Panc1 (cell line): ENCODE data around the gene DNM3. TPM values are rescaled to one million over a fixed set of nuclear protein-coding genes. Genes with fewer than 3 reads are reported as not detected.

Experiments used
- ATAC-seq: fragments of 200-7000 bp; cut with Tn5 transposase; 2 replicates; pipeline ENCODE4 v1.9.1; 2020; ENCODE audit warnings: mild to moderate bottlenecking, moderate library complexity
- BruUV-seq: library from RNA; stranded (reverse); fragments of 400-500 nt; replicated peaks from 2 replicates; lab custom pipeline; 2021; lab: Mats Ljungman, UMichigan
- CTCF ChIA-PET: fragments of 300-600 bp; sonication (Branson Sonifier 250); formaldehyde crosslinking; loops from one replicate; lab custom pipeline; 2022; ENCODE audit warnings: antibody characterized with exemption; lab: Charles Lee
- POLR2A ChIA-PET: fragments of 300-600 bp; sonication (Branson Sonifier 250); formaldehyde crosslinking; loops from one replicate; lab custom pipeline; 2022; ENCODE audit warnings: antibody characterized with exemption; lab: Charles Lee
- DNase-seq: peaks from one replicate; pipeline ENCODE4 v3.0.0-alpha.2; 2010; ENCODE audit warnings: low read depth, low spot score
- H3K27ac ChIP-seq: 2 replicates; pipeline ENCODE4 v1.5.1; 2011; ENCODE audit warnings: mild to moderate bottlenecking, low read length, inconsistent platforms
- H3K27me3 ChIP-seq: fragments of 200-500 bp; sonication (Bioruptor generic); 2 replicates; pipeline ENCODE4 v1.6.0; 2014; ENCODE audit warnings: low read length, inconsistent platforms; ENCODE audit not compliant: control insufficient read depth, insufficient read depth
- H3K36me3 ChIP-seq: fragments of 200-500 bp; sonication (Bioruptor generic); 2 replicates; pipeline ENCODE4 v1.5.1; 2014; ENCODE audit warnings: inconsistent platforms, mild to moderate bottlenecking, low read length, moderate library complexity; ENCODE audit not compliant: control insufficient read depth, insufficient read depth
- H3K4me1 ChIP-seq: 2 replicates; pipeline ENCODE4 v1.5.1; 2011; ENCODE audit warnings: inconsistent platforms, mild to moderate bottlenecking, low read length, moderate library complexity; ENCODE audit not compliant: control insufficient read depth, insufficient read depth
- H3K4me3 ChIP-seq, 2 experiments: 2 replicates each; pipeline ENCODE4 v1.5.1; 2011 to 2012; ENCODE audit warnings: low read depth in 2 of 2, low read length in 2 of 2, mild to moderate bottlenecking in 2 of 2, inconsistent platforms in 1 of 2, moderate library complexity in 1 of 2
- H3K9me3 ChIP-seq: fragments of 200-500 bp; sonication (Bioruptor generic); 2 replicates; pipeline ENCODE4 v1.5.1; 2014; ENCODE audit warnings: low read depth, mild to moderate bottlenecking, inconsistent platforms, low read length, moderate library complexity; ENCODE audit not compliant: control insufficient read depth, insufficient read depth
- POLR2AphosphoS5 ChIP-seq: IDR thresholded peaks from 2 replicates; pipeline ENCODE4 v1.6.1; 2012; ENCODE audit warnings: mild to moderate bottlenecking, low read depth, low read length, moderate library complexity
- SIN3A ChIP-seq: IDR thresholded peaks from 2 replicates; pipeline ENCODE4 v1.6.1; 2012; ENCODE audit warnings: low read depth, mild to moderate bottlenecking, low read length, moderate library complexity, borderline replicate concordance; ENCODE audit not compliant: insufficient read depth
- TCF7L2 ChIP-seq: IDR thresholded peaks from 2 replicates; pipeline ENCODE4 v1.6.1; 2011; ENCODE audit warnings: mild to moderate bottlenecking, low read depth, low read length, inconsistent platforms
- in situ Hi-C: cut with HindIII; loops from 2 replicates; pipeline ENCODE4 v1.10.0; 2016; ENCODE audit warnings: low sequenced_read_pairs, low pct_unique_long_range_greater_than_20kb
- intact Hi-C: fragments of 100-400 bp; cut with micrococcal nuclease; formaldehyde crosslinking; loops from one replicate; pipeline ENCODE4 v1.10.0; 2022; ENCODE audit not compliant: unreplicated experiment
- total RNA-seq: library from RNA; stranded (reverse); gene quantifications from one replicate; pipeline ENCODE4 v1.2.1, GENCODE V29; 2021; ENCODE audit not compliant: unreplicated experiment
- TF ChIP-seq, protein P1 (sequence below): fragments of 450-650 bp; IDR thresholded peaks from 2 replicates; pipeline ENCODE4 v1.5.1; 2017; ENCODE audit warnings: mild to moderate bottlenecking
- TF ChIP-seq, protein P2 (sequence below), 2 experiments: IDR thresholded peaks; 2 replicates each; pipeline ENCODE4 v1.6.1; 2011 to 2012; ENCODE audit warnings: low read depth in 2 of 2, control low read depth in 1 of 2, low read length in 1 of 2, mild to moderate bottlenecking in 1 of 2, moderate library complexity in 1 of 2; ENCODE audit not compliant: insufficient read depth in 1 of 2

DNM3 gene
- total RNA-seq, 1 experiment from 2014 or later, result 0.46 TPM

DNA sequence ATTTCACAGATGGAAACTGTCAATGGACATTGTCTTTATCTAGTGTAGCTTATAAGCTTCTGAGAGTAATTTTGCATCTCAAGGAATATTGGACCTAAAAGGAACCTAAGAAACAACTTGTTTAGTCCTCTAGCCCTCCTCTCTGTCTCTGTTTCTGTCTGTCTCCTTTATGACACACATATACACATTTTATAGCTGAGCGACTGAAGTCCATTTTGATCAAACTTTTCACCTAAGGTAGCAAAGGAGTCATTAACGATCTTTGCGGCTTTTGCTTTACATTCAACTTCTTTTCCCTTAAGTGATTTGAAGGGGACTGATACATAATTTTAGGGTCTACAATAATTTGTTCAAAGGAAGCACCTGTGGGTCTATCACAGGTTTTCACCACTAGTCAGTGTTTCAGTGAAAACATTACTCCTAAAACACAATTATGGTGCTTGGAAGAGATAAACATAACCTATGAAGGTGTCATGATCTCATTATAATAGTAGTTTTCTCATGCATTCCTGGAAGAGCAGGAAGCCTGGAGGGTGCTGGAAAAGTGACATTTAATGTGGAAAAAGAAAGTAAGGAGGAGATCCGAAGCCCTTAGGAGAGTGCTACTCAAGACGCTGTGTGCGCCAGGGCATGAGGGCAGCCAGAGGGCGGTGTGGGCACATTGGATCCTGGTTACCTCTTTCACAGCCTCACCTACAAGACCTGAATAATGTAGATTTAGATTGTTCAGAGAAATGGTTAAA is 248.6 kb downstream of the DNM3 start:
- intact Hi-C loops, result no loop called here
- peak; percentile 90 for ATAC-seq
- BruUV-seq, result no TSS peak
- H3K27ac ChIP-seq, result peak overlapping the region; percentile 49; the same call in 1 of the 2 replicates
- no peaks in the 10 kb centered on the region for H3K4me1 ChIP-seq
- TF ChIP-seq SIN3A (no peak), TCF7L2 (no peak)
- TF ChIP-seq, protein P1, sequence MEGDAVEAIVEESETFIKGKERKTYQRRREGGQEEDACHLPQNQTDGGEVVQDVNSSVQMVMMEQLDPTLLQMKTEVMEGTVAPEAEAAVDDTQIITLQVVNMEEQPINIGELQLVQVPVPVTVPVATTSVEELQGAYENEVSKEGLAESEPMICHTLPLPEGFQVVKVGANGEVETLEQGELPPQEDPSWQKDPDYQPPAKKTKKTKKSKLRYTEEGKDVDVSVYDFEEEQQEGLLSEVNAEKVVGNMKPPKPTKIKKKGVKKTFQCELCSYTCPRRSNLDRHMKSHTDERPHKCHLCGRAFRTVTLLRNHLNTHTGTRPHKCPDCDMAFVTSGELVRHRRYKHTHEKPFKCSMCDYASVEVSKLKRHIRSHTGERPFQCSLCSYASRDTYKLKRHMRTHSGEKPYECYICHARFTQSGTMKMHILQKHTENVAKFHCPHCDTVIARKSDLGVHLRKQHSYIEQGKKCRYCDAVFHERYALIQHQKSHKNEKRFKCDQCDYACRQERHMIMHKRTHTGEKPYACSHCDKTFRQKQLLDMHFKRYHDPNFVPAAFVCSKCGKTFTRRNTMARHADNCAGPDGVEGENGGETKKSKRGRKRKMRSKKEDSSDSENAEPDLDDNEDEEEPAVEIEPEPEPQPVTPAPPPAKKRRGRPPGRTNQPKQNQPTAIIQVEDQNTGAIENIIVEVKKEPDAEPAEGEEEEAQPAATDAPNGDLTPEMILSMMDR, result peak; percentile 77
- H3K27me3 ChIP-seq, result no peaks in the 10 kb centered on the region
- POLR2A ChIA-PET, result no interaction called here
- in situ Hi-C loops, result no loop called here
- CTCF ChIA-PET, result no interaction called here
- peak; percentile 28 for DNase-seq
- H3K4me3 ChIP-seq, result no peak overlapping the region
- no peaks in the 10 kb centered on the region for H3K9me3 ChIP-seq
- no peaks in the 10 kb centered on the region for H3K36me3 ChIP-seq

DNA sequence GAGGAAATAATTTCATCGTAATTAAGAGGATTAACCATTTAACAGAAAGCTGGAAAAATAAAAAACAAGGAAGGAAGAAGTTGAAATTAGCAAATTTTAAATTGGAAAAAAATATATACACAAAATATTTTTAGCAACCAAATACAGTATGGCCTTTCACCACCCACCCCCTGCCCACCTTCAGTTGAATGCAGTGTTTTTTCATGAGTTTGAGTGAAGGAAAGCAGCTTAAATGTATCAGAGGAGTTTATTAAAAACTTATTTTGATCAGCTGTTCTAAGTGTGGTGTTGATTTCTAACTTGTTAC is 249.2 kb downstream of the DNM3 start:
- H3K36me3 ChIP-seq, result no peaks in the 10 kb centered on the region
- no peaks in the 10 kb centered on the region for H3K4me1 ChIP-seq
- intact Hi-C loops, result no loop called here
- no peak for DNase-seq
- H3K27ac ChIP-seq, result peak overlapping the region; percentile 67; the same call in 1 of the 2 replicates
- no peaks in the 10 kb centered on the region for H3K9me3 ChIP-seq
- ChIA-PET CTCF (no interaction called here), POLR2A (no interaction called here)
- ATAC-seq, result no peak
- no TSS peak for BruUV-seq
- no peak overlapping the region for H3K4me3 ChIP-seq
- H3K27me3 ChIP-seq, result no peaks in the 10 kb centered on the region
- no peak for TF ChIP-seq POLR2AphosphoS5
- no peak for TF ChIP-seq TCF7L2
- TF ChIP-seq, protein P1, result peak; percentile 44; the same call in 1 of the 2 replicates
- in situ Hi-C loops, result no loop called here

DNA sequence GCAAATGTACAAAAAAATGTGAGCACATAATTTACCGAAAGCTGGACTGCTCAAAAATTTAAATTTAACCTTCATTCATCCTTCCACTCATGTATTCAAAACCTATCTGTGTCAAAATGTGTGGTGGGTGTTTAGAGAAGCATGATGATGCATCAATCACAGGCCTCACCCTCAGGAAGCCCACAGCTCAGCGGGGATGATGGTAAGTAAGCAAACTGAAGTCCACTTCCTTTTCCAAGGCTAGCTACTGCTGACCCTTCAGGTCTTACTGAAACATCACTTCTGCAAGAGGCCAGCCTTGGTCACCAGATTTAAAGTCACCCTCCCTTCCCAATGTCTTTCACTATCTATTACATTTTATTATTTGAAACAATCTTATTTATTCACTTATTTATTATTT is 254.5 kb downstream of the DNM3 start:
- BruUV-seq, result no TSS peak
- H3K9me3 ChIP-seq, result no peaks in the 10 kb centered on the region
- no peak overlapping the region for H3K4me3 ChIP-seq
- intact Hi-C loops (no loop called here), in situ Hi-C loops (no loop called here)
- DNase-seq (no peak), ATAC-seq (no peak)
- ChIA-PET CTCF (no interaction called here), POLR2A (no interaction called here)
- TF ChIP-seq, protein P1, result no peak
- TF ChIP-seq SIN3A, result no peak
- no peak for TF ChIP-seq TCF7L2
- TF ChIP-seq POLR2AphosphoS5, result no peak
- TF ChIP-seq, protein P2, sequence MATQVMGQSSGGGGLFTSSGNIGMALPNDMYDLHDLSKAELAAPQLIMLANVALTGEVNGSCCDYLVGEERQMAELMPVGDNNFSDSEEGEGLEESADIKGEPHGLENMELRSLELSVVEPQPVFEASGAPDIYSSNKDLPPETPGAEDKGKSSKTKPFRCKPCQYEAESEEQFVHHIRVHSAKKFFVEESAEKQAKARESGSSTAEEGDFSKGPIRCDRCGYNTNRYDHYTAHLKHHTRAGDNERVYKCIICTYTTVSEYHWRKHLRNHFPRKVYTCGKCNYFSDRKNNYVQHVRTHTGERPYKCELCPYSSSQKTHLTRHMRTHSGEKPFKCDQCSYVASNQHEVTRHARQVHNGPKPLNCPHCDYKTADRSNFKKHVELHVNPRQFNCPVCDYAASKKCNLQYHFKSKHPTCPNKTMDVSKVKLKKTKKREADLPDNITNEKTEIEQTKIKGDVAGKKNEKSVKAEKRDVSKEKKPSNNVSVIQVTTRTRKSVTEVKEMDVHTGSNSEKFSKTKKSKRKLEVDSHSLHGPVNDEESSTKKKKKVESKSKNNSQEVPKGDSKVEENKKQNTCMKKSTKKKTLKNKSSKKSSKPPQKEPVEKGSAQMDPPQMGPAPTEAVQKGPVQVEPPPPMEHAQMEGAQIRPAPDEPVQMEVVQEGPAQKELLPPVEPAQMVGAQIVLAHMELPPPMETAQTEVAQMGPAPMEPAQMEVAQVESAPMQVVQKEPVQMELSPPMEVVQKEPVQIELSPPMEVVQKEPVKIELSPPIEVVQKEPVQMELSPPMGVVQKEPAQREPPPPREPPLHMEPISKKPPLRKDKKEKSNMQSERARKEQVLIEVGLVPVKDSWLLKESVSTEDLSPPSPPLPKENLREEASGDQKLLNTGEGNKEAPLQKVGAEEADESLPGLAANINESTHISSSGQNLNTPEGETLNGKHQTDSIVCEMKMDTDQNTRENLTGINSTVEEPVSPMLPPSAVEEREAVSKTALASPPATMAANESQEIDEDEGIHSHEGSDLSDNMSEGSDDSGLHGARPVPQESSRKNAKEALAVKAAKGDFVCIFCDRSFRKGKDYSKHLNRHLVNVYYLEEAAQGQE (IDR thresholded peaks at IDR 0.05; ENCODE audit: insufficient read depth in 1 of 2, low read depth in 2 of 2, low read length in 1 of 2), result no peak
- H3K36me3 ChIP-seq, result no peaks in the 10 kb centered on the region
- no peaks in the 10 kb centered on the region for H3K27me3 ChIP-seq
- no peak overlapping the region for H3K27ac ChIP-seq
- H3K4me1 ChIP-seq, result no peaks in the 10 kb centered on the region
